Measurements from ENCODE around the gene CACNB2.

The CACNB2 gene

GRCh38 chr10:18216482-18216881, 76.3 kb downstream of the CACNB2 start:
- H3K4me3 ChIP-seq (ENCODE audit: low read depth, low read length) = no peak overlapping the region
- no peak overlapping the region for H3K9ac ChIP-seq (ENCODE audit: low read depth, low read length)
- no peaks in the 10 kb centered on the region for H3K36me3 ChIP-seq (ENCODE audit: control insufficient read depth, insufficient read depth, low read length)

GRCh38 chr10:18217577-18217976, 77.4 kb downstream of the CACNB2 start:
- no peak overlapping the region for H3K27ac ChIP-seq (ENCODE audit: low read depth, low read length)
- H3K36me3 ChIP-seq (ENCODE audit: control insufficient read depth, insufficient read depth, low read length) = no peaks in the 10 kb centered on the region
- peaks cover 4% of the 10 kb centered on the region; the same call in 1 of the 2 replicates for H3K4me1 ChIP-seq (ENCODE audit: control insufficient read depth, insufficient read depth, low read length)
- no peaks in the 10 kb centered on the region for H3K27me3 ChIP-seq (ENCODE audit: control insufficient read depth, insufficient read depth, low read length)
- no peak overlapping the region for H3K9ac ChIP-seq (ENCODE audit: low read depth, low read length)
- H3K9me3 ChIP-seq (ENCODE audit: control insufficient read depth, insufficient read depth, low read length) = no peaks in the 10 kb centered on the region
- H3K4me3 ChIP-seq (ENCODE audit: low read depth, low read length) = no peak overlapping the region

More at GRCh38 chr10:18216482-18216881, 76.3 kb downstream of the CACNB2 start:
- Histone ChIP-seq H3K27ac (ENCODE audit: low read depth, low read length) (no peak overlapping the region), H3K27me3 (ENCODE audit: control insufficient read depth, insufficient read depth, low read length) (no peaks in the 10 kb centered on the region), H3K4me1 (ENCODE audit: control insufficient read depth, insufficient read depth, low read length) (no peaks in the 10 kb centered on the region), H3K9me3 (ENCODE audit: control insufficient read depth, insufficient read depth, low read length) (no peaks in the 10 kb centered on the region)

GRCh38 chr10:18219146-18219545, 78.9 kb downstream of the CACNB2 start:
- no peak overlapping the region for H3K27ac ChIP-seq (ENCODE audit: low read depth, low read length)
- no peaks in the 10 kb centered on the region for H3K27me3 ChIP-seq (ENCODE audit: control insufficient read depth, insufficient read depth, low read length)
- no peaks in the 10 kb centered on the region for H3K36me3 ChIP-seq (ENCODE audit: control insufficient read depth, insufficient read depth, low read length)
- no peak overlapping the region for H3K4me3 ChIP-seq (ENCODE audit: low read depth, low read length)
- H3K4me1 ChIP-seq (ENCODE audit: control insufficient read depth, insufficient read depth, low read length) = peaks cover 4% of the 10 kb centered on the region; the same call in 1 of the 2 replicates
- H3K9me3 ChIP-seq (ENCODE audit: control insufficient read depth, insufficient read depth, low read length) = no peaks in the 10 kb centered on the region
- no peak overlapping the region for H3K9ac ChIP-seq (ENCODE audit: low read depth, low read length)

GRCh38 chr10:18221123-18221522, 80.9 kb downstream of the CACNB2 start:
- Histone ChIP-seq H3K9me3 (ENCODE audit: control insufficient read depth, insufficient read depth, low read length) (no peaks in the 10 kb centered on the region), H3K27ac (ENCODE audit: low read depth, low read length) (no peak overlapping the region), H3K4me1 (ENCODE audit: control insufficient read depth, insufficient read depth, low read length) (peaks cover 11% of the 10 kb centered on the region; the same call in 1 of the 2 replicates), H3K36me3 (ENCODE audit: control insufficient read depth, insufficient read depth, low read length) (no peaks in the 10 kb centered on the region), H3K27me3 (ENCODE audit: control insufficient read depth, insufficient read depth, low read length) (no peaks in the 10 kb centered on the region), H3K4me3 (ENCODE audit: low read depth, low read length) (no peak overlapping the region), H3K9ac (ENCODE audit: low read depth, low read length) (no peak overlapping the region)

- Histone ChIP-seq H3K27me3 (ENCODE audit: control insufficient read depth, insufficient read depth, low read length) (no peaks in the 10 kb centered on the region), H3K4me1 (ENCODE audit: control insufficient read depth, insufficient read depth, low read length) (peaks cover 11% of the 10 kb centered on the region; the same call in 1 of the 2 replicates), H3K36me3 (ENCODE audit: control insufficient read depth, insufficient read depth, low read length) (no peaks in the 10 kb centered on the region), H3K27ac (ENCODE audit: low read depth, low read length) (no peak overlapping the region), H3K4me3 (ENCODE audit: low read depth, low read length) (no peak overlapping the region), H3K9me3 (ENCODE audit: control insufficient read depth, insufficient read depth, low read length) (no peaks in the 10 kb centered on the region), H3K9ac (ENCODE audit: low read depth, low read length) (no peak overlapping the region)
These were observed 81.7 kb downstream of the CACNB2 start for GRCh38 chr10:18221882-18222281.

GRCh38 chr10:18222866-18223265, 82.6 kb downstream of the CACNB2 start:
- Histone ChIP-seq H3K9me3 (ENCODE audit: control insufficient read depth, insufficient read depth, low read length) (no peaks in the 10 kb centered on the region), H3K9ac (ENCODE audit: low read depth, low read length) (no peak overlapping the region), H3K27ac (ENCODE audit: low read depth, low read length) (no peak overlapping the region), H3K27me3 (ENCODE audit: control insufficient read depth, insufficient read depth, low read length) (no peaks in the 10 kb centered on the region), H3K4me3 (ENCODE audit: low read depth, low read length) (no peak overlapping the region), H3K36me3 (ENCODE audit: control insufficient read depth, insufficient read depth, low read length) (no peaks in the 10 kb centered on the region), H3K4me1 (ENCODE audit: control insufficient read depth, insufficient read depth, low read length) (peaks cover 11% of the 10 kb centered on the region; the same call in 1 of the 2 replicates)

- Histone ChIP-seq H3K36me3 (ENCODE audit: control insufficient read depth, insufficient read depth, low read length) (no peaks in the 10 kb centered on the region), H3K9ac (ENCODE audit: low read depth, low read length) (no peak overlapping the region), H3K27ac (ENCODE audit: low read depth, low read length) (no peak overlapping the region), H3K27me3 (ENCODE audit: control insufficient read depth, insufficient read depth, low read length) (no peaks in the 10 kb centered on the region), H3K9me3 (ENCODE audit: control insufficient read depth, insufficient read depth, low read length) (no peaks in the 10 kb centered on the region), H3K4me1 (ENCODE audit: control insufficient read depth, insufficient read depth, low read length) (peaks cover 11% of the 10 kb centered on the region; the same call in 1 of the 2 replicates), H3K4me3 (ENCODE audit: low read depth, low read length) (no peak overlapping the region)
These were observed 83.7 kb downstream of the CACNB2 start for GRCh38 chr10:18223898-18224297.

GRCh38 chr10:18224626-18225445, 84.6 kb downstream of the CACNB2 start:
- peaks cover 11% of the 10 kb centered on the region; the same call in 1 of the 2 replicates for H3K4me1 ChIP-seq (ENCODE audit: control insufficient read depth, insufficient read depth, low read length)
- H3K4me3 ChIP-seq (ENCODE audit: low read depth, low read length) = no peak overlapping the region
- H3K27ac ChIP-seq (ENCODE audit: low read depth, low read length) = no peak overlapping the region
- no peak overlapping the region for H3K9ac ChIP-seq (ENCODE audit: low read depth, low read length)
- H3K36me3 ChIP-seq (ENCODE audit: control insufficient read depth, insufficient read depth, low read length) = no peaks in the 10 kb centered on the region
- H3K27me3 ChIP-seq (ENCODE audit: control insufficient read depth, insufficient read depth, low read length) = no peaks in the 10 kb centered on the region
- no peaks in the 10 kb centered on the region for H3K9me3 ChIP-seq (ENCODE audit: control insufficient read depth, insufficient read depth, low read length)

- Histone ChIP-seq H3K9me3 (ENCODE audit: control insufficient read depth, insufficient read depth, low read length) (no peaks in the 10 kb centered on the region), H3K4me3 (ENCODE audit: low read depth, low read length) (no peak overlapping the region), H3K27me3 (ENCODE audit: control insufficient read depth, insufficient read depth, low read length) (no peaks in the 10 kb centered on the region), H3K27ac (ENCODE audit: low read depth, low read length) (no peak overlapping the region), H3K36me3 (ENCODE audit: control insufficient read depth, insufficient read depth, low read length) (no peaks in the 10 kb centered on the region), H3K9ac (ENCODE audit: low read depth, low read length) (no peak overlapping the region), H3K4me1 (ENCODE audit: control insufficient read depth, insufficient read depth, low read length) (peaks cover 11% of the 10 kb centered on the region; the same call in 1 of the 2 replicates)
These were observed 86.1 kb downstream of the CACNB2 start for GRCh38 chr10:18226336-18226735.

GRCh38 chr10:18229826-18230225, 89.6 kb downstream of the CACNB2 start:
- no peaks in the 10 kb centered on the region for H3K9me3 ChIP-seq (ENCODE audit: control insufficient read depth, insufficient read depth, low read length)
- H3K27me3 ChIP-seq (ENCODE audit: control insufficient read depth, insufficient read depth, low read length) = no peaks in the 10 kb centered on the region
- H3K4me1 ChIP-seq (ENCODE audit: control insufficient read depth, insufficient read depth, low read length) = peaks cover 13% of the 10 kb centered on the region
- no peaks in the 10 kb centered on the region for H3K36me3 ChIP-seq (ENCODE audit: control insufficient read depth, insufficient read depth, low read length)
- H3K9ac ChIP-seq (ENCODE audit: low read depth, low read length) = no peak overlapping the region
- no peak overlapping the region for H3K4me3 ChIP-seq (ENCODE audit: low read depth, low read length)
- no peak overlapping the region for H3K27ac ChIP-seq (ENCODE audit: low read depth, low read length)

GRCh38 chr10:18230794-18231193, 90.6 kb downstream of the CACNB2 start:
- peaks cover 10% of the 10 kb centered on the region for H3K4me1 ChIP-seq (ENCODE audit: control insufficient read depth, insufficient read depth, low read length)
- no peak overlapping the region for H3K27ac ChIP-seq (ENCODE audit: low read depth, low read length)
- no peaks in the 10 kb centered on the region for H3K36me3 ChIP-seq (ENCODE audit: control insufficient read depth, insufficient read depth, low read length)
- no peaks in the 10 kb centered on the region for H3K9me3 ChIP-seq (ENCODE audit: control insufficient read depth, insufficient read depth, low read length)
- no peak overlapping the region for H3K9ac ChIP-seq (ENCODE audit: low read depth, low read length)
- H3K4me3 ChIP-seq (ENCODE audit: low read depth, low read length) = no peak overlapping the region
- H3K27me3 ChIP-seq (ENCODE audit: control insufficient read depth, insufficient read depth, low read length) = no peaks in the 10 kb centered on the region
